Amniotic stem cell (primary cell): ENCODE results near the gene STX7.
"Not testable (repeated sequence)": the region's sequence is repeated elsewhere in the genome, so short reads cannot be mapped to it uniquely, and the experiment has no call there.

Source experiments
- DNase-seq: peaks from one replicate; lab custom pipeline; 2025; lab: John Stamatoyannopoulos, UW

Gene STX7, protein sequence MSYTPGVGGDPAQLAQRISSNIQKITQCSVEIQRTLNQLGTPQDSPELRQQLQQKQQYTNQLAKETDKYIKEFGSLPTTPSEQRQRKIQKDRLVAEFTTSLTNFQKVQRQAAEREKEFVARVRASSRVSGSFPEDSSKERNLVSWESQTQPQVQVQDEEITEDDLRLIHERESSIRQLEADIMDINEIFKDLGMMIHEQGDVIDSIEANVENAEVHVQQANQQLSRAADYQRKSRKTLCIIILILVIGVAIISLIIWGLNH

GRCh38 chr6:132512638-132513632 is at the start of gene STX7:
Gene STX7 (minus strand): TSS chr6:132513116. CDS start chr6:132503530, 9,586 bp downstream.
- DNase-seq = peak; percentile 72

DNA sequence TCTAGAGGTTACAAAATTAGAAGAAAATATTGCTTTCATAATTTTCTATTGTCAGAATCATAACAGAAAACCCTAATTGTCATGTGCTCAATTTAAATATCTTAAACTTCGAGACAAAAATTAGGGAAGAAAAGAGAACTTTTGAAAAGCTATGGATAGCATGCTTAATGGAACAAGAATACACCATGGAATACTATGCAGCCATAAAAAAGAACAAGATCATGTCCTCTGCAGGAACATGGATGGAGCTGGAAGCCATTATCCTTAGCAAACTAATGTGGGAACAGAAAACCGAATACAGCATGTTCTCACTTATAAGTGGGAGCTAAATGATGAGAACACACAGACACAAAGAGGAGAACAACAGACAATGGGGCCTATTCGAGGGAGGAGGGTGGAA is 47.2 kb upstream of the STX7 start:
- not testable (repeated sequence) for DNase-seq

DNA sequence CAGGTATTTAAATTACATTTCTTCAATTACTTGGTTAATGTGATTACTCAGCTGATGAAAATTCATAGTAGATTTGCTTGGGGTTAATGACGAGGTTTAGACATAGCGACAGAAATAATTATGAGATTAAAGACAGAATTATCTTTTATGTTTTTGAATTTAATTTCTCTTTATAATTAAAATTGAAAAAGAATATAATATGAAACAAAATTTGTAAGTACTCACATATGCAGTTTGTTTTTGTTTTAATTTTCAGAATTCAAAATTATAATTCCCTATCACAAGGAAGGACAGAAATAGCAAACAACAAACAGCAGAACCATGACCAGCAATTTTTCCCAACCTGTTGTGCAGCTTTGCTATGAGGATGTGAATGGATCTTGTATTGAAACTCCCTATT is 39.5 kb upstream of the STX7 start, which contains the start of gene TAAR8:
TAAR8 (plus strand) TSS at position 301 of the 400 bp plus-strand sequence; CDS start at position 322, 21 bp downstream.
- DNase-seq = no peak

- DNase-seq = no peak
Observed at GRCh38 chr6:132551214-132551613, 38.3 kb upstream of the STX7 start.

- DNase-seq = no peak
Observed at GRCh38 chr6:132548746-132549463, 36.0 kb upstream of the STX7 start.

DNA sequence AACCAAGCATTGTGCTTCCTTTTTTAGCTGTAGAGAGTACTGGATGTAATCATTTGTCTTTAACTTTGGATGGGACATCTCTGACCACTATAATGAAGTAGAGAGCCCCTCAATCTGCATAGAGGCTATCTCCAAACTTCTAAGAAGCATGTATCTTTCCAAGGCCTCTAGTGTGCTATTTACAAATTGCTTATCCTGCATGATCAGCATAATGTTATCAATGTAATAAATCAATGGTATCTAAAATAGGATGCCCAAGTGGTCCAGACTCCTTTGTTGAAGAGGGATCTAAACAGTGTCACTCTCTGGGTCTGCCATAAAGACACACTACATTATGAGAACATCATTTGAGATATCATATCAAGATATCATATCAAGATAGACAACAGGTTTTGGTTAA is 31.9 kb upstream of the STX7 start:
- no peak for DNase-seq

GRCh38 chr6:132537977-132538376 is 25.1 kb upstream of the STX7 start, which contains the start of gene TAAR9:
Gene TAAR9 (plus strand): TSS chr6:132538277. CDS start chr6:132538290, 13 bp downstream.
- DNase-seq = no peak

DNA sequence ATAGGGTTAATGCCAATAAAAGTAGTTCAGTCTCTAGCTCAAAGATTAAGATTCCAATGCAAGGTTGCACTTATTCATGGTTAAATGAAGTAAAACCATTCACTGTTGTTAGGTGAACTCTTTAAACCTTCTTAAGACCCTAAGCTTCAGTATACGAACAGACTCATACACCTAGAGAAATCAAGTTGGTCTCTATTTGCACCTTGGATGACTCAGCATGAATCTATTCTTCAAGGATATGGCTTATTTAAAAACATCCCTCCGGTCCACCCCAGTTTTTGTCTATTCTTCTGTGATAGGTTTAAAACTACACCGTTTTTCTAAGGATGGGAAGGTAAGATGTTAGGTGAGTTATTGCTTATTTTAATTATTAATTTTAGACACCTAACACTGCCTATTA is 24.2 kb upstream of the STX7 start:
- no peak for DNase-seq

DNA sequence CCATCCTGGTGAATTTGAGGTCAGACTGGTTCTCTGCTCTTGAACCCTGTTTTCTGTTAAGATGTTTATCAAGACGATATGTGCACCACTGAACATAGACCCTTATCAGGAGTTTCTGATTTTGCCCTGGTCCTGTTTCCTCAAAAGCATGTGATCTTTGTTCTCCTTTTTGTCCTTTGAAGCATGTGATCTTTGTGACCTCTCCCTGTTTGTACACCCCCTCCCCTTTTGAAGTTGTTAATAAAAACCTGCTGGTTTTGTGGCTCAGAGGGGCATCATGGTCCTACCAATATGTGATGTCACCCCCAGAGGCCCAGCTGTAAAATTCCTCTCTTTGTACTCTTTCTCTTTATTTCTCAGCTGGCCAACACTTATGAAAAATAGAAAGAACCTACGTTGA is 21.6 kb upstream of the STX7 start:
- DNase-seq = not testable (repeated sequence)

DNA sequence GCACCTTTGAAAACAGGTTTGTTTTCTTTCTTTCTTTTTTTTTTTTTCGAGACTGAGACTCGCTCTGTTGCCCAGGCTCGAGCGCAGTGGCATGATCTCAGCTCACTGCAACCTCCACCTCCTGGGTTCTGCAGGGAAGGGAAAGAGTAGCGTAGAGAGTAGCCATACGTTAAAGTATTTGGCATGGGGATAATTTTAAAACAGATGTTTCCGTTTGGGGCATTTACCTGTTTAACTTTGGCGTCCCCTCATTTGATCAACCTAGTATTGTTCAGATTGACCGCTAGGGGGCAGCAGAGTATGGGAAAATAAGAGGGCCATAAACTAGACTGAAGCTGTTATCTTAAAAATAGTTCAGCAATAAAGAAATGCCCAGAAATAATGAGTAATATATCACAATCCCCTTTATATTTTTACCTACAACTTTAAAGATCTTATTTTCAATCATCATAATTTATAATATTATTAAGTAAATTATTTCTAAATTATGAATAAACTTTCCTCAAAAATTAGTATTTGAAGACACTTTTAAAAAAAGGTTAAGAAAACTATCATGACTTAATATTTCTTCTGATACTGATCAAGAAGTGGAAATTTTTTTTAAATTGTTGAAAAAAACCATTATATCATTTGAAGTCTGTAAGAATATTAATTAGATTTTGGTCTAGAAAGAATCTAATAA is 17.5 kb upstream of the STX7 start:
- peak; percentile 31 for DNase-seq

- DNase-seq = no peak
Observed at GRCh38 chr6:132527791-132528190, 14.9 kb upstream of the STX7 start.

- no peak for DNase-seq
Observed at GRCh38 chr6:132526461-132526860, 13.5 kb upstream of the STX7 start.

DNA sequence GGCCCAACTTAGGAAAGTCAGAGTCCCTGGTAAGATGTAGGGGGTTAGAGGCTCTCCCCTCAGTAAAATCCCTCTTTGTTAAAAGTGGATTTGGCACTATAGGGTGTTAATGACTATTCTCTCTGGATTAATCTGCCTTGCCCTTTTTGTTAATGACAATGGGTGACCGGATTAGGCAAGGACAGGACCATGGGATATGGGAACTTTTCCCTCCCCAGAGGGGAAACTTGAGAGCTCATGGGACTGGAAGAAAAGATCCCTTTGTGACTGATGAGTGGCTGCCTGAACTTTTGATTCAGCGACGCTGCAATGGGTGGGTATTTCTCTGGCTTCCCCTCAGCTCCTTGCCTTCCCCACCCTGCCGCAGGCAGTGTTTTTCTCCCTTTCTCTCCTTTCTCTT is 12.9 kb upstream of the STX7 start:
- DNase-seq = no peak

- no peak for DNase-seq
Observed at GRCh38 chr6:132524646-132525045, 11.7 kb upstream of the STX7 start.

DNA sequence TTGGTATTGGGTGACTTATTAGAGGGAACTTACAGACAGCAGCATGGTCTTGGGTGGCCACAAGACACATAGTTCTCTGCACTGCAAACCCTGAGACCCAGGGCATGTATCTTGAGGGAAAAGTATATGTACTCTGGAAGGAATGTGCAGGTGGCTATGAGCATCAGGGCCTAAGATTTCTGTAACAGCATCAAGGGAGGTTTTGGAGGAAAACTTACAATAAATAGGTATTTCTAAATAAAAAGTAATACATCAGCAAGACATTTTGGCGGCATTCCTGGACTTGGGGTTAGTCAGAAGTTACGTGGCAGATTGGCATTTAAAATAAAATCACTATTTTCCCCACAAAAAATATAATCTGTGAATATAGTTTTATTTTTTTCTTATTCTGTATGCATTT is 8.0 kb upstream of the STX7 start:
- no peak for DNase-seq

DNA sequence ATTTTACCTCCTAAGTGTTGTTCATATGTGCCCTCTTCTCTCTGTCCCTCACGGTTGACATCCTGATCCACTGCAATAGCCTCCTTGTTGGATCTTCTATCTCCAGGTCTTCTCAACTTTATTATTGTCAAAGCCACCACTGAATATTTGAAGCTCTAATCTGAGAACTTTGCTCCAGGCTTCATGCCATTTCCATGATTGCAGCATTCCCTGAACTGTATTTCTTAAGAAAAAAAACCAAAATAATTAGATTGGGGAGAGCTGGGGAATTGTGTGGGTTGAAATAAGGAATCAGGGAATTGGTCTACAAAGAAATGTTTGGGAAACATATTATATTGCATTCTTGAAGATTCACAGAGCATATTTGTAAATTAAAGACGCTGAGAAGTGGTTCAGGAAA is 2.5 kb upstream of the STX7 start:
- no peak for DNase-seq

GRCh38 chr6:132513831-132514545 is 1.1 kb upstream of the STX7 start:
- no peak for DNase-seq

DNA sequence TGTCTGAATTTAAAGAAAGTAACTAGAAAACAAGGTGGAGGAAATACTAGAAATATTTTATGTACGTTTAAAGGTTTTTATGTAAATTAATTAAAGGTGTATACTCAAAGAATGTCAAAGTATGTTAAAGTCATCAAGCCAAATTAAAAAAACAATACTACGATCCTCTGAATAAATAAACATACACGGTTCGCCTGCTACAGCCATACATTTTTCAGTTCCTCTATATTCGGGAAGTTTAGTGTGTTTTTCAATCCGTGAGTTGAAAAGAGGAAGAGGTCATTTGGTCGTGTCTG is 626 bp downstream of the STX7 start:
- DNase-seq = no peak

DNA sequence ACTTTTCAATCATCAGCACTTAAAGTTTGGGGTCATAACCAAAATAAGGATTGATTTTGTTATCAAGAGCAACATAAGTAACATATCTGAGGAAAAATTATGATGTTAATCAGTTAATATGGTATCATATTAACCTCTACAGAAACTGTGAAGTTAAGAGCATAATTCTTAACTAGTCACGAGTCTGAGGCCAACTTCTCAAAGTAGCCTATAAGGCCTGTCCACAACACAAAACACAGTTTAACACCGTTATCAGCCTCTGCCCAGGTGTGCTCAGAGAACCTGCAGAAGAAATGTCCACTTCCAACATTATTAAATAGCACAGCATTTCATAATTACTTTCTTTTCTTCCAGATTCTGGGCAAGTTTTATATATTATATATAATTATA is 1.1 kb downstream of the STX7 start:
- DNase-seq = no peak

- no peak for DNase-seq
Observed at GRCh38 chr6:132511210-132511830, 1.6 kb downstream of the STX7 start.
